DMS114 treated with DMSO at 0.1 percent for 48 hours (cell line): ENCODE results near the gene EPDR1.
"Not testable (repeated sequence)": the region's sequence is repeated elsewhere in the genome, so short reads cannot be mapped to it uniquely, and the experiment has no call there.

Experiments used
- DNase-seq: peaks from one replicate; lab custom pipeline; 2025; ENCODE audit not compliant: unreplicated experiment; lab: John Stamatoyannopoulos, UW

EPDR1 gene

GRCh38 chr7:37927773-37928444 is 7.5 kb downstream of the EPDR1 start:
- DNase-seq = no peak

GRCh38 chr7:37928878-37929277 is 8.4 kb downstream of the EPDR1 start:
- DNase-seq = no peak

- no peak for DNase-seq
These were observed 9.9 kb downstream of the EPDR1 start for GRCh38 chr7:37930226-37930948.

- no peak for DNase-seq
These were observed 12.1 kb downstream of the EPDR1 start for GRCh38 chr7:37932543-37932942.

GRCh38 chr7:37933018-37933566 is 12.7 kb downstream of the EPDR1 start:
- no peak for DNase-seq

GRCh38 chr7:37942934-37943610 is 22.6 kb downstream of the EPDR1 start:
- DNase-seq = no peak

GRCh38 chr7:37943905-37944736 is 23.7 kb downstream of the EPDR1 start:
- DNase-seq = no peak

GRCh38 chr7:37944737-37945054 is 24.3 kb downstream of the EPDR1 start:
- no peak for DNase-seq

- DNase-seq = no peak
These were observed 24.9 kb downstream of the EPDR1 start for GRCh38 chr7:37945336-37945735.

GRCh38 chr7:37947138-37947940 is 26.9 kb downstream of the EPDR1 start:
- DNase-seq = no peak

GRCh38 chr7:37947941-37948210 is 27.4 kb downstream of the EPDR1 start:
- DNase-seq = no peak

GRCh38 chr7:37952240-37952639 is 31.8 kb downstream of the EPDR1 start:
- no peak for DNase-seq

- not testable (repeated sequence) for DNase-seq
These were observed 33.8 kb downstream of the EPDR1 start for GRCh38 chr7:37954217-37954616.

- DNase-seq = no peak
These were observed 36.4 kb downstream of the EPDR1 start for GRCh38 chr7:37956791-37957190.

GRCh38 chr7:37957221-37957970 is 37.0 kb downstream of the EPDR1 start:
- DNase-seq = no peak

- DNase-seq = no peak
These were observed 40.0 kb downstream of the EPDR1 start for GRCh38 chr7:37960483-37960882.

- DNase-seq = no peak
These were observed 40.8 kb downstream of the EPDR1 start for GRCh38 chr7:37961251-37961650.

GRCh38 chr7:37964196-37964595 is 43.8 kb downstream of the EPDR1 start:
- no peak for DNase-seq

- no peak for DNase-seq
These were observed 49.8 kb downstream of the EPDR1 start for GRCh38 chr7:37970211-37970610.

- no peak for DNase-seq
These were observed 51.1 kb downstream of the EPDR1 start for GRCh38 chr7:37971491-37971890.
